HFF-Myc (cell line): Measurements from ENCODE around the gene ADH1C.
A peak's percentile ranks its signal among the peaks of the same experiment; 100 is the strongest.

Experiments
- DNase-seq: peaks from one replicate; pipeline ENCODE4 v3.0.0-alpha.2; 2011; ENCODE audit warnings: low read depth; ENCODE audit errors: extremely low read depth
- H3K4me3 ChIP-seq: replicated peaks from 2 replicates; pipeline ENCODE4 v1.5.1; 2011; ENCODE audit warnings: low read depth, mild to moderate bottlenecking, control low read depth, low read length
- TF ChIP-seq, protein P1 (sequence below): IDR thresholded peaks from 2 replicates; pipeline ENCODE4 v1.5.1; 2012; ENCODE audit warnings: mild to moderate bottlenecking, low read depth, low read length, control low read depth; ENCODE audit errors: missing control alignments

Gene ADH1C

DNA sequence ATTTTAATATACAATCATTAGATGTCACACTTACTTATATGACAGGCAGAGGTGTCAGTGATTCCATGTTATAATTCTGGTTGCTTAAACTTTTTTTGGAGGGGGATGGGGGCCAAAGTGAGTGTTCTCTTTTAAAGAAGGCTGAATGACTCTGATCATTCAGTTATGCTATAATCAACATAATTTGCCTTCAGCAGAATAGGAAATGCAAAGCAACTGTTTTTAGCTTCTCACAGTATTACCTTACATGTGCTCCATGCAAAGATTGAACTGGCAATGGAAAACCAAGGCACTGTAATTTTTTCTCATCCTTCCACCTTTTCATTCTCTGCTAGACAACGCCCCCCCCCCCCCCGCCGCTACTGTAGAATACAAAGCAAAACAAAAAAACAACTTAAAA is 13.4 kb downstream of the ADH1C start:
- H3K4me3 ChIP-seq, result no peak overlapping the region
- no peak for DNase-seq
- TF ChIP-seq, protein P1, sequence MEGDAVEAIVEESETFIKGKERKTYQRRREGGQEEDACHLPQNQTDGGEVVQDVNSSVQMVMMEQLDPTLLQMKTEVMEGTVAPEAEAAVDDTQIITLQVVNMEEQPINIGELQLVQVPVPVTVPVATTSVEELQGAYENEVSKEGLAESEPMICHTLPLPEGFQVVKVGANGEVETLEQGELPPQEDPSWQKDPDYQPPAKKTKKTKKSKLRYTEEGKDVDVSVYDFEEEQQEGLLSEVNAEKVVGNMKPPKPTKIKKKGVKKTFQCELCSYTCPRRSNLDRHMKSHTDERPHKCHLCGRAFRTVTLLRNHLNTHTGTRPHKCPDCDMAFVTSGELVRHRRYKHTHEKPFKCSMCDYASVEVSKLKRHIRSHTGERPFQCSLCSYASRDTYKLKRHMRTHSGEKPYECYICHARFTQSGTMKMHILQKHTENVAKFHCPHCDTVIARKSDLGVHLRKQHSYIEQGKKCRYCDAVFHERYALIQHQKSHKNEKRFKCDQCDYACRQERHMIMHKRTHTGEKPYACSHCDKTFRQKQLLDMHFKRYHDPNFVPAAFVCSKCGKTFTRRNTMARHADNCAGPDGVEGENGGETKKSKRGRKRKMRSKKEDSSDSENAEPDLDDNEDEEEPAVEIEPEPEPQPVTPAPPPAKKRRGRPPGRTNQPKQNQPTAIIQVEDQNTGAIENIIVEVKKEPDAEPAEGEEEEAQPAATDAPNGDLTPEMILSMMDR, result no peak

DNA sequence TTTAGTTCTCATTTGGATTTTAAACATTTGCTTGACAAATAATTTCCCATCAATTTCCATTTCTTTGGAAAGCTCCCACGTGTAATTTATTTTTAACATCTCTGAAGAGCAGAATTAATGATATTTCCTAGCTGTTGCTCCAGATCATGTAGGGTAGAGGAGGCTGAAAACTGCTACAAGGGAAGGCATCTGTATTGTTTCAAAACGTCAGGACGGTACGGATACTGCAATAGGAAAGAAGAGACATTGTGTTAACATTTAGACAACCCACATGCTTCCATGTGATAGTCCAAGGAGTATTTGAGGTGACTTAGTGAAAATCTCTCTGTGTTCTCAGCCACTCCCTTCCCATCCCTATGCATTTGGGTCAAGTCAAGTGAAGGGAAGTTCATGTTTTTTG is 16.0 kb downstream of the ADH1C start:
- TF ChIP-seq, protein P1, result no peak
- DNase-seq, result no peak
- H3K4me3 ChIP-seq, result no peak overlapping the region

DNA sequence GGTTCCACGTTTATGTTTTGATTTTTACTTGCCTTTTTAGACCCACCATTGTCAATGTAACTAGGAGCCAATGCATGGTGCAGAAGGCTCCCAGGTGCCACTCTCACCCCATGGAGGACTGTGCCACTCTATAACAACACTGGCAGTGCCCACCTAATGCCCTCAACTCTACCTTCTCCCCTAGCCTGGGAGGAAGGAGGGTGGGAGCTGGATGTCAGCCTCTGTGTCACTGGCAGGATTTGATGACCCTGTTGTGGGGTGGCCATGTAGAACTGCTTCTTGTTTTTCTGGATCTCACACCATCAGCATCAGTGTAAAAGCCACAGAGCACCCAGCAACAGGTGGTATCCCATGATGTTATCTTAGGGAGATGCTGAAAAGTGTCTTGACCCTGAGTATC is 17.7 kb downstream of the ADH1C start:
- TF ChIP-seq, protein P1, result no peak
- no peak for DNase-seq
- H3K4me3 ChIP-seq, result no peak overlapping the region

DNA sequence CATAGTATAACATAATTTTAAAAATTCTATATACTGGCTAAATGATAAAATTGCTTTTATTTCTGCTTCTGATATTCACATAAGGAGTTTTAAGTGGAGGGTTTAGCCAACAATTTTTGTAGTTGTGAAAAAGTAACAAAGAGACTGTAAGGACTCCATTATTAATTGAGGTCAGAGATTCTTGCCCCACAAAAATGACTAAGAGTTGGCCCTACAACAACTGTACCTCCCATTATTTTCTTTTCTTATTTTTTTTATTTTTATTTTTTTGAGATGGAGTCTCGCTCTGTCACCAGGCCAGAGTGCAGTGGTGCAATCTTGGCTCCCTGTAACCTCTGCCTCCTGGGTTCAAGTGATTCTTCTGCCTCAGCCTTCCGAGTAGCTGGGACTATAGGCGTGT is 21.9 kb downstream of the ADH1C start:
- TF ChIP-seq, protein P1, result no peak
- DNase-seq, result no peak
- H3K4me3 ChIP-seq, result no peak overlapping the region

DNA sequence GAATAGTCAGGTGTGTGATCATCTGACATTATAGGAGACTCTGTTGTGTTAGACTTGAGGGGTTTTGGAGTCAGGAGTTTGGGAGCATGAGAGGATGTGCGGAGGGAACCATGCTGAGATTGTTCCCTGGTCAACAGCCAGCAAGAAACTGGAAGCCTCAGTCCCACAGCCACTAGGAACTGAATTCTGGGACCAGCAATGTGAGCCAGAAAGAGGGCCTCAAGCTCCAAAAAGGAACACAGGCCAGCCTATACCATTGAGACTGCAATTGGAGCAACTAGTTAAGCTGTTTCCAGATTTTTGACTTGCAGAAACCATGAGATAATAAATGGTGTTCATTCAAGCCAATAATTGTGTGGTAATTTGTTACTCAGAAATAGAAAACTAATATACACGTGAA is 22.7 kb downstream of the ADH1C start:
- H3K4me3 ChIP-seq, result no peak overlapping the region
- TF ChIP-seq, protein P1, result no peak
- DNase-seq, result no peak

DNA sequence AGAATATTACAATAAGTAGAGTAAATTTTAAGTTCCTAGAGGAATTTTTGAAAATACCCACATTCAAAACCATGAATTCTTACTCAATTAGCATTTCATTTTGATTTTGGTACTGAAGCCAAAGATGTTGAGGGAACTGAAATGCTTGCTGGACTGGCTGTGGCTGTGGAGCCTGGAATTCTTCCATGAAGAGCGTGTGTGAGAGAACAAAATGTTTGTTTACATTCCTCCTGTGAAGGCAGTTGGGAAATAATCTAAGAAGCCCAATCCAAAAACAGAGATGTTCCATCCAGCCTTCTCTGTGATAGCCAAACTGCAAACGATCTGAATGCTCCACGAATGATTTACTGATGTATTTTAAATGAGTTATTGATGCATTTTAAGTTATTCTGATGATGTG is 27.6 kb downstream of the ADH1C start:
- no peak overlapping the region for H3K4me3 ChIP-seq
- TF ChIP-seq, protein P1, result no peak
- DNase-seq, result peak; percentile 16

DNA sequence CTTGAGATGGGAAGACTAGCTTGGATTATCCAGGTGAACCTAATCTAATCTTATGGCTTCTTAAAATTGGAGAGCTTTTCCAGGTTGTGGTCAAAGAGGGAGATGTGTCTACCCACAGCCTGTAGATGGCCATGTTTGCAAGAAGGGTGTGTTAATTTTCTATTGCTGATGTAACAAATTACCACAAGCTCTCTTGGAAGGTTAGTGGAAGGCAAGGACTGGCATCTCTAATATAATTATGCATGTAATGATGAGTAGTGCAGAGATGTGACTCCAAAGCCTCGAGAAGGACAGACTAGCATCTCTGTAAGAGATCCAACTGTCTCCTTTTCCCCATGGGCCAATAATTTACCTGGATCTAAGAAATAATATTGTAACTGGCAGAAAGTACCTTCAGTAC is 28.2 kb downstream of the ADH1C start:
- TF ChIP-seq, protein P1, result no peak
- no peak for DNase-seq
- H3K4me3 ChIP-seq, result no peak overlapping the region
